Measurements from ENCODE around the gene MPRIP. TPM values are rescaled to one million over a fixed set of nuclear protein-coding genes. Genes with fewer than 3 reads are reported as not detected.
"Not testable (repeated sequence)": the region's sequence is repeated elsewhere in the genome, so short reads cannot be mapped to it uniquely, and the experiment has no call there.

Gene MPRIP
- total and polyA plus RNA-seq, 5 experiments from 2014 or later: 16.9 to 234 (median 28.3) TPM

- Mint-ChIP-seq H3K4me3 (no peak overlapping the region), H3K27ac (peak overlapping the region in 3 of 10 donors; percentile 12 to 44 (median 29)), H3K27me3 (no peaks in the 10 kb centered on the region), H3K36me3 (peaks cover 0 to 11% (median 6%) of the 10 kb centered on the region in 3 donors), H3K9me3 (no peaks in the 10 kb centered on the region), H3K4me1 (peaks cover 2 to 22% (median 14%) of the 10 kb centered on the region in 4 donors)
- DNase-seq: no peak
- POLR2A ChIA-PET: interaction anchor here (0.7 to 1.2 kb wide), 2 partner anchors 8 to 9 kb away, joined by 3 read pairs; no protein-coding TSS in a partner anchor
- ATAC-seq: no peak
Observed at GRCh38 chr17:17191961-17192381, 149.7 kb downstream of the MPRIP start.

- H3K9me3 Mint-ChIP-seq, DNase-seq, H3K4me3 Mint-ChIP-seq, H3K36me3 Mint-ChIP-seq, H3K27me3 Mint-ChIP-seq, ATAC-seq: not testable (repeated sequence)
- POLR2A ChIA-PET: interaction anchor here (0.7 to 1.3 kb wide), 4 partner anchors 10 to 723 kb away, joined by 3 to 4 read pairs (median 4); no protein-coding TSS in a partner anchor
- peaks cover 2 to 19% (median 8%) of the 10 kb centered on the region in 4 donors for H3K4me1 Mint-ChIP-seq
- H3K27ac Mint-ChIP-seq: peak overlapping the region in 1 of 10 donors; percentile 26
Observed at GRCh38 chr17:17195466-17195865, 153.2 kb downstream of the MPRIP start.

- Mint-ChIP-seq H3K27ac (peak overlapping the region in 2 of 10 donors; percentile 3 to 8), H3K9me3 (no peaks in the 10 kb centered on the region), H3K36me3 (peaks cover 0 to 20% (median 6%) of the 10 kb centered on the region in 3 donors), H3K27me3 (no peaks in the 10 kb centered on the region), H3K4me3 (no peak overlapping the region), H3K4me1 (peaks cover 2 to 19% (median 8%) of the 10 kb centered on the region in 4 donors)
- POLR2A ChIA-PET: interaction anchor here (0.8 to 3.2 kb wide), 3 partner anchors 10 to 17 kb away, joined by 3 to 11 read pairs (median 4); no protein-coding TSS in a partner anchor
- DNase-seq (no peak), ATAC-seq (no peak)
Observed at GRCh38 chr17:17196776-17197175, 154.5 kb downstream of the MPRIP start.

- no peaks in the 10 kb centered on the region for H3K9me3 Mint-ChIP-seq
- DNase-seq (no peak), ATAC-seq (no peak)
- peak overlapping the region in 1 of 10 donors; percentile 32 for H3K27ac Mint-ChIP-seq
- H3K4me3 Mint-ChIP-seq: no peak overlapping the region
- H3K36me3 Mint-ChIP-seq: peaks cover 0 to 32% (median 11%) of the 10 kb centered on the region in 3 donors
- POLR2A ChIA-PET: interaction anchor here (3.2 kb wide), 1 partner anchor 17 kb away, joined by 11 read pairs; no protein-coding TSS in a partner anchor
- no peaks in the 10 kb centered on the region for H3K27me3 Mint-ChIP-seq
- peaks cover 2 to 17% (median 11%) of the 10 kb centered on the region in 4 donors for H3K4me1 Mint-ChIP-seq
Observed at GRCh38 chr17:17198281-17198680, 156.0 kb downstream of the MPRIP start.

GRCh38 chr17:17200311-17200710, 158.1 kb downstream of the MPRIP start:
- POLR2A ChIA-PET: interaction anchor here (1.1 to 2.9 kb wide), 4 partner anchors 12 to 23 kb away, joined by 4 to 13 read pairs (median 6); no protein-coding TSS in a partner anchor
- Mint-ChIP-seq H3K4me3 (no peak overlapping the region), H3K36me3 (peaks cover 0 to 38% (median 11%) of the 10 kb centered on the region in 3 donors), H3K4me1 (peaks cover 12 to 37% (median 31%) of the 10 kb centered on the region in 4 donors), H3K27ac (no peak overlapping the region), H3K27me3 (no peaks in the 10 kb centered on the region), H3K9me3 (no peaks in the 10 kb centered on the region)
- no peak for ATAC-seq
- no peak for DNase-seq

- H3K27me3 Mint-ChIP-seq: no peaks in the 10 kb centered on the region
Observed at GRCh38 chr17:17200831-17201230, 158.6 kb downstream of the MPRIP start.

GRCh38 chr17:17201271-17201670, 159.0 kb downstream of the MPRIP start:
- POLR2A ChIA-PET: interaction anchor here (0.9 to 2.9 kb wide), 5 partner anchors 13 to 29 kb away, joined by 3 to 13 read pairs (median 5); no protein-coding TSS in a partner anchor
- H3K4me3 Mint-ChIP-seq: no peak overlapping the region
- no peak for ATAC-seq
- peak overlapping the region in 3 of 10 donors; percentile 13 to 66 (median 57) for H3K27ac Mint-ChIP-seq
- peaks cover 0 to 38% (median 11%) of the 10 kb centered on the region in 3 donors for H3K36me3 Mint-ChIP-seq
- peaks cover 0 to 2% (median 0%) of the 10 kb centered on the region in 9 donors for H3K9me3 Mint-ChIP-seq
- H3K27me3 Mint-ChIP-seq: no peaks in the 10 kb centered on the region
- H3K4me1 Mint-ChIP-seq: peaks cover 10 to 39% (median 33%) of the 10 kb centered on the region in 4 donors
- DNase-seq: no peak

More at GRCh38 chr17:17200831-17201230, 158.6 kb downstream of the MPRIP start:
- H3K36me3 Mint-ChIP-seq: peaks cover 0 to 38% (median 11%) of the 10 kb centered on the region in 3 donors
- ATAC-seq: no peak
- peaks cover 10 to 39% (median 33%) of the 10 kb centered on the region in 4 donors for H3K4me1 Mint-ChIP-seq
- H3K4me3 Mint-ChIP-seq: no peak overlapping the region
- POLR2A ChIA-PET: interaction anchor here (0.9 to 2.9 kb wide), 5 partner anchors 13 to 28 kb away, joined by 3 to 13 read pairs (median 5); no protein-coding TSS in a partner anchor
- DNase-seq: no peak
- no peaks in the 10 kb centered on the region for H3K9me3 Mint-ChIP-seq
- peak overlapping the region in 1 of 10 donors; percentile 66 for H3K27ac Mint-ChIP-seq

- Mint-ChIP-seq H3K36me3 (peaks cover 0 to 38% (median 11%) of the 10 kb centered on the region in 3 donors), H3K4me3 (no peak overlapping the region), H3K27ac (no peak overlapping the region), H3K4me1 (peaks cover 14 to 45% (median 36%) of the 10 kb centered on the region in 4 donors), H3K27me3 (no peaks in the 10 kb centered on the region), H3K9me3 (peaks cover 0 to 4% (median 0%) of the 10 kb centered on the region in 9 donors)
- no peak for DNase-seq
- POLR2A ChIA-PET: interaction anchor here (0.9 to 2.9 kb wide), 2 partner anchors 19 to 30 kb away, joined by 3 to 13 read pairs; no protein-coding TSS in a partner anchor
- no peak for ATAC-seq
Observed at GRCh38 chr17:17201907-17202306, 159.7 kb downstream of the MPRIP start.

- Mint-ChIP-seq H3K36me3 (peaks cover 0 to 38% (median 11%) of the 10 kb centered on the region in 3 donors), H3K9me3 (peaks cover 0 to 4% (median 0%) of the 10 kb centered on the region in 9 donors), H3K27me3 (no peaks in the 10 kb centered on the region), H3K27ac (peak overlapping the region in 2 of 10 donors; percentile 43 to 77), H3K4me3 (peak overlapping the region in 6 of 10 donors; percentile 20 to 90 (median 50)), H3K4me1 (peaks cover 14 to 41% (median 31%) of the 10 kb centered on the region in 4 donors)
- POLR2A ChIA-PET: interaction anchor here (2.9 to 4.7 kb wide), 2 partner anchors 20 to 23 kb away, joined by 13 to 79 read pairs; no protein-coding TSS in a partner anchor
- DNase-seq: no peak
- ATAC-seq: no peak
Observed at GRCh38 chr17:17203173-17203730, 161.0 kb downstream of the MPRIP start.

- H3K4me1 Mint-ChIP-seq: peaks cover 14 to 41% (median 30%) of the 10 kb centered on the region in 4 donors
- no peak for ATAC-seq
- peaks cover 0 to 38% (median 11%) of the 10 kb centered on the region in 3 donors for H3K36me3 Mint-ChIP-seq
- no peaks in the 10 kb centered on the region for H3K27me3 Mint-ChIP-seq
- no peak for DNase-seq
- H3K4me3 Mint-ChIP-seq: peak overlapping the region; percentile 75 to 93 (median 90)
- H3K27ac Mint-ChIP-seq: peak overlapping the region in 6 of 10 donors; percentile 13 to 92 (median 79)
- peaks cover 0 to 4% (median 0%) of the 10 kb centered on the region in 9 donors for H3K9me3 Mint-ChIP-seq
- POLR2A ChIA-PET: interaction anchor here (0.9 to 4.7 kb wide), 2 partner anchors 24 to 33 kb away, joined by 3 to 79 read pairs; partner anchors contain the start of gene FLCN
Observed at GRCh38 chr17:17204041-17204591, 161.9 kb downstream of the MPRIP start.

GRCh38 chr17:17204635-17205231, 162.5 kb downstream of the MPRIP start:
- no peak for DNase-seq
- peak overlapping the region in 8 of 10 donors; percentile 47 to 98 (median 94) for H3K27ac Mint-ChIP-seq
- POLR2A ChIA-PET: interaction anchor here (0.9 to 4.7 kb wide), 3 partner anchors 24 to 33 kb away, joined by 3 to 79 read pairs (median 8); partner anchors contain the start of gene FLCN
- no peaks in the 10 kb centered on the region for H3K27me3 Mint-ChIP-seq
- peaks cover 0 to 36% (median 11%) of the 10 kb centered on the region in 3 donors for H3K36me3 Mint-ChIP-seq
- H3K9me3 Mint-ChIP-seq: peaks cover 0 to 4% (median 0%) of the 10 kb centered on the region in 9 donors
- peak overlapping the region; percentile 75 to 93 (median 90) for H3K4me3 Mint-ChIP-seq
- no peak for ATAC-seq
- H3K4me1 Mint-ChIP-seq: peaks cover 14 to 41% (median 30%) of the 10 kb centered on the region in 4 donors

Data from naive thymus-derived CD8-positive, alpha-beta T cell (primary cell).